GM12878 (cell line): ENCODE data around the gene AKAP13. TPM values are rescaled to one million over a fixed set of nuclear protein-coding genes. Genes with fewer than 3 reads are reported as not detected.

ENCODE experiments used
- ATAC-seq: fragments of 200-7000 bp; cut with Tn5 transposase; 3 replicates; pipeline ENCODE4 v1.9.1; 2020; ENCODE audit warnings: mild to moderate bottlenecking, moderate library complexity
- BruUV-seq: library from RNA; stranded (reverse); fragments of 400-500 nt; replicated peaks from 2 replicates; lab custom pipeline; 2021; lab: Mats Ljungman, UMichigan
- CTCF ChIA-PET: fragments of 300-600 bp; sonication (Branson Sonifier 250); formaldehyde crosslinking; extraction: SDS; loops from one replicate; lab custom pipeline; 2021; ENCODE audit warnings: inconsistent platforms; lab: Yijun Ruan, JAX
- POLR2A ChIA-PET: fragments of 350-600 bp; formaldehyde crosslinking; extraction: SDS; loops from one replicate; lab custom pipeline; 2021; ENCODE audit warnings: inconsistent platforms; lab: Charles Lee
- RAD21 ChIA-PET: fragments of 300-600 bp; sonication (Branson Sonifier 250); formaldehyde crosslinking; loops from one replicate; lab custom pipeline; 2023; ENCODE audit warnings: antibody characterized with exemption; ENCODE audit not compliant: unreplicated experiment; lab: Charles Lee
- SMC1A ChIA-PET: fragments of 300-600 bp; sonication (Branson Sonifier 250); formaldehyde crosslinking; loops from one replicate; lab custom pipeline; 2023; ENCODE audit not compliant: unreplicated experiment, uncharacterized antibody; lab: Charles Lee
- DNase-seq: peaks from one replicate; pipeline ENCODE4 v3.0.0-alpha.2; 2011; ENCODE audit warnings: low read depth, low spot score
- FAIRE-seq: peaks from 3 replicates; lab custom pipeline; 2011; peaks lifted over from hg19 to GRCh38; lab: Jason Lieb, UNC
- H2AFZ ChIP-seq: 2 replicates; pipeline ENCODE4 v1.6.0; 2011; ENCODE audit warnings: low read depth, low read length, control low read depth; ENCODE audit not compliant: control insufficient read depth
- H3K27ac ChIP-seq: 2 replicates; pipeline ENCODE4 v1.5.1; 2011; ENCODE audit warnings: control low read depth; ENCODE audit not compliant: control insufficient read depth, insufficient read depth
- H3K27me3 ChIP-seq, 2 experiments: replicated peaks in 1 of 2; 2 replicates each; pipeline versions ENCODE4 v1.6.0 to v1.6.1; 2011; ENCODE audit warnings: low read length in 1 of 2; ENCODE audit not compliant: control insufficient read depth in 2 of 2, insufficient read depth in 2 of 2
- H3K36me3 ChIP-seq, 2 experiments: 2 replicates each; pipeline ENCODE4 v1.5.1; 2011; ENCODE audit warnings: low read length in 1 of 2; ENCODE audit not compliant: control insufficient read depth in 2 of 2, insufficient read depth in 2 of 2
- H3K4me1 ChIP-seq: 2 replicates; pipeline ENCODE4 v1.6.1; 2011; ENCODE audit warnings: mild to moderate bottlenecking, low read length, moderate library complexity, mixed read lengths; ENCODE audit not compliant: control insufficient read depth, insufficient read depth
- H3K4me2 ChIP-seq: 2 replicates; pipeline ENCODE4 v1.6.0; 2011; ENCODE audit warnings: control low read depth; ENCODE audit not compliant: control insufficient read depth, insufficient read depth
- H3K4me3 ChIP-seq: fragments of 200-600 bp; sonication (generic); 2 replicates; pipeline ENCODE4 v1.5.1; 2016
- H3K79me2 ChIP-seq: 2 replicates; pipeline ENCODE4 v1.6.0; 2011; ENCODE audit warnings: low read length; ENCODE audit not compliant: control insufficient read depth, insufficient read depth
- H3K9ac ChIP-seq: 2 replicates; pipeline ENCODE4 v1.8.0; 2011; ENCODE audit warnings: low read length, control low read depth, mixed read lengths; ENCODE audit not compliant: control insufficient read depth, insufficient read depth
- H3K9me3 ChIP-seq: replicated peaks from 3 replicates; pipeline ENCODE4 v1.5.1; 2011; ENCODE audit warnings: mild to moderate bottlenecking, low read length; ENCODE audit not compliant: control insufficient read depth, insufficient read depth
- H4K20me1 ChIP-seq: 2 replicates; pipeline ENCODE4 v1.6.0; 2011; ENCODE audit not compliant: control insufficient read depth, insufficient read depth
- BCL11A ChIP-seq: IDR thresholded peaks from 2 replicates; pipeline ENCODE4 v1.6.1; 2011; ENCODE audit warnings: low read depth, low read length
- BHLHE40 ChIP-seq, 2 experiments: fragments of 450-650 bp in 1 of 2; IDR thresholded peaks; 2 replicates each; pipeline ENCODE4 v1.6.1; 2011 to 2017; ENCODE audit warnings: low read depth in 2 of 2, borderline replicate concordance in 1 of 2, improper control_type of control experiment in 1 of 2, low read length in 1 of 2, mild to moderate bottlenecking in 1 of 2
- CREM ChIP-seq: IDR thresholded peaks from 2 replicates; pipeline ENCODE4 v1.6.1; 2014; ENCODE audit warnings: antibody characterized with exemption, low read depth
- DPF2 ChIP-seq: fragments of 450-650 bp; IDR thresholded peaks from 2 replicates; pipeline ENCODE4 v1.6.1; 2017; ENCODE audit warnings: mild to moderate bottlenecking
- ELK1 ChIP-seq: IDR thresholded peaks from 2 replicates; pipeline ENCODE4 v1.6.1; 2012; ENCODE audit warnings: low read depth, low read length, improper control_type of control experiment
- FOXK2 ChIP-seq: fragments of 450-650 bp; IDR thresholded peaks from 2 replicates; pipeline ENCODE4 v1.6.1; 2017; ENCODE audit warnings: mild to moderate bottlenecking, moderate library complexity
- GATAD2B ChIP-seq: fragments of 450-650 bp; conservative IDR thresholded peaks from 2 replicates; pipeline ENCODE4 v1.6.1; 2017; ENCODE audit warnings: low read depth, mild to moderate bottlenecking, moderate library complexity
- MTA3 ChIP-seq: IDR thresholded peaks from 2 replicates; pipeline ENCODE4 v1.6.1; 2012; ENCODE audit warnings: low read length, inconsistent platforms, borderline replicate concordance
- NRF1 ChIP-seq: conservative IDR thresholded peaks from 2 replicates; pipeline ENCODE4 v1.6.1; 2011; ENCODE audit warnings: mild to moderate bottlenecking, low read depth, low read length, improper control_type of control experiment
- PML ChIP-seq: IDR thresholded peaks from 2 replicates; pipeline ENCODE4 v1.6.1; 2012; ENCODE audit warnings: low read length, inconsistent platforms
- POLR2AphosphoS2 ChIP-seq: IDR thresholded peaks from 2 replicates; pipeline ENCODE4 v1.6.1; 2011; ENCODE audit warnings: low read depth, mild to moderate bottlenecking, low read length, improper control_type of control experiment, moderate library complexity
- POLR2AphosphoS5 ChIP-seq: IDR thresholded peaks from 2 replicates; pipeline ENCODE4 v1.6.1; 2011; ENCODE audit warnings: mild to moderate bottlenecking, low read length, inconsistent platforms
- RUNX3 ChIP-seq: IDR thresholded peaks from 2 replicates; pipeline ENCODE4 v1.6.1; 2012; ENCODE audit warnings: low read length, inconsistent platforms
- SIX5 ChIP-seq: IDR thresholded peaks from 2 replicates; pipeline ENCODE4 v1.6.1; 2011; ENCODE audit warnings: mild to moderate bottlenecking, low read depth, low read length, moderate library complexity; ENCODE audit not compliant: severe bottlenecking
- SMAD5 ChIP-seq: IDR thresholded peaks from 2 replicates; pipeline ENCODE4 v1.6.1; 2016; ENCODE audit warnings: antibody characterized with exemption, low read depth
- TARDBP ChIP-seq: IDR thresholded peaks from 2 replicates; pipeline ENCODE4 v1.6.1; 2016; ENCODE audit warnings: borderline replicate concordance
- USF1 ChIP-seq: IDR thresholded peaks from 2 replicates; pipeline ENCODE4 v1.6.1; 2011; ENCODE audit warnings: borderline replicate concordance, low read depth, mild to moderate bottlenecking, moderate library complexity, mixed read lengths, low read length; ENCODE audit not compliant: insufficient read depth; ENCODE audit errors: extremely low read length
- WRNIP1 ChIP-seq: IDR thresholded peaks from 2 replicates; pipeline ENCODE4 v1.6.1; 2011; ENCODE audit warnings: low read depth, low read length, improper control_type of control experiment, borderline replicate concordance
- ZNF217 ChIP-seq: fragments of 450-650 bp; IDR thresholded peaks from 2 replicates; pipeline ENCODE4 v1.6.1; 2017; ENCODE audit warnings: antibody characterized with exemption, mild to moderate bottlenecking
- ZNF24 ChIP-seq: fragments of 450-650 bp; IDR thresholded peaks from 2 replicates; pipeline ENCODE4 v1.6.1; 2017; ENCODE audit warnings: antibody characterized with exemption, mild to moderate bottlenecking
- ZSCAN29 ChIP-seq: fragments of 450-650 bp; IDR thresholded peaks from 2 replicates; pipeline ENCODE4 v1.6.1; 2017; ENCODE audit warnings: mild to moderate bottlenecking, moderate library complexity
- WGBS: methylation state at CpG from one replicate; pipeline ENCODE4 v1.1.6; 2016; ENCODE audit warnings: low lambda C conversion rate; ENCODE audit not compliant: insufficient replicate concordance, insufficient coverage; ENCODE audit errors: missing lambda C conversion rate; 5-methylcytosine and 5-hydroxymethylcytosine counted together
- in situ Hi-C: fragments of 300-500 bp; cut with MboI; formaldehyde crosslinking; loops from 9 replicates; pipeline ENCODE4 v1.14.3; 2018; ENCODE audit warnings: mixed read lengths
- intact Hi-C: fragments of 100-400 bp; cut with micrococcal nuclease; formaldehyde crosslinking; loops from one replicate; pipeline ENCODE4 v1.14.2; 2022; ENCODE audit not compliant: unreplicated experiment
- polyA plus RNA-seq, 11 experiments: library from polyadenylated mRNA; depleted of rRNA in 4 of 11; unstranded in 6 of 11; stranded (reverse) in 5 of 11; fragments of >200 nt; fragmentation: Nextera tagmentation in 4 of 11; fragmentation: Illumina TruSeq in 1 of 11; extraction: Ambion mirVana in 4 of 11; extraction: Trizol in 1 of 11; gene quantifications; 1 replicate in 1 of 11; 2 replicates in 10 of 11; pipeline versions ENCODE4 v1.2.1 to v1.2.3, GENCODE V29; 2011 to 2016; ENCODE audit warnings: inconsistent platforms in 2 of 11, missing spikeins in 2 of 11, low read depth in 1 of 11
- total RNA-seq, 4 experiments: library from RNA; depleted of rRNA in 3 of 4; stranded (reverse); fragments of >200 nt in 3 of 4; fragmentation: Illumina TruSeq in 1 of 4; extraction: Trizol in 1 of 4; gene quantifications; 2 replicates each; pipeline versions ENCODE4 v1.2.1 to v1.2.3, GENCODE V29; 2013 to 2021

AKAP13 gene
- total and polyA plus RNA-seq, 10 of the 15 experiments (the other 5 are each of a cell fraction or from before 2014, with no cell fraction given), result 14.4 to 74.9 (median 55.1) TPM

GRCh38 chr15:85475317-85475701, 94.9 kb downstream of the AKAP13 start:
- RAD21 ChIA-PET, result interaction anchor here (0.7 to 7.1 kb wide), 23 partner anchors 9 to 232 kb away, joined by 3 to 64 read pairs (median 5); partner anchors contain the start of gene AKAP13
- Histone ChIP-seq H3K4me1 (peaks cover 42% of the 10 kb centered on the region), H3K9ac (0 out of 2 replicates have a peak overlapping the region, but pooled peaks have one; percentile 57), H4K20me1 (no peaks in the 10 kb centered on the region), H3K9me3 (no peaks in the 10 kb centered on the region; the same call in 2 of the 3 replicates), H3K79me2 (peaks cover 77% of the 10 kb centered on the region), H3K4me2 (peak overlapping the region; percentile 99), H3K27me3 (no peaks in the 10 kb centered on the region), H3K27ac (peak overlapping the region; percentile 90), H3K36me3 (no peaks in the 10 kb centered on the region; a peak in 1 of 4 replicates), H3K4me3 (peak overlapping the region; percentile 39; the same call in 1 of the 2 replicates), H2AFZ (no peak overlapping the region)
- in situ Hi-C loops, result no loop called here
- intact Hi-C loops, result loop anchor here (2.0 to 5.0 kb wide), 2 partner anchors 25 to 63 kb away; no protein-coding TSS in a partner anchor
- SMC1A ChIA-PET, result interaction anchor here (0.6 to 4.0 kb wide), 29 partner anchors 11 to 230 kb away, joined by 3 to 33 read pairs (median 4); partner anchors contain the start of gene AKAP13
- DNase-seq, result peak; percentile 85
- POLR2A ChIA-PET, result interaction anchor here (0.5 to 2.4 kb wide), 9 partner anchors 13 to 163 kb away, joined by 3 to 14 read pairs (median 4); no protein-coding TSS in a partner anchor
- BruUV-seq, result no TSS peak
- FAIRE-seq, result peak; percentile 56
- CTCF ChIA-PET, result interaction anchor here (0.6 to 3.7 kb wide), 14 partner anchors 9 to 365 kb away, joined by 3 to 44 read pairs (median 4); no protein-coding TSS in a partner anchor
- 0% methylated on average over 1 of the region's 1 CpG for WGBS
- ATAC-seq, result peak; percentile 89
- TF ChIP-seq MTA3 (no peak), ZNF217 (peak; percentile 58; the same call in 1 of the 2 replicates), CREM (no peak), FOXK2 (no peak), ZNF24 (0 out of 2 replicates have a peak, but pooled peaks have one; percentile 25), DPF2 (peak; percentile 68; the same call in 1 of the 2 replicates), SIX5 (no peak), BCL11A (peak; percentile 2; the same call in 1 of the 2 replicates), USF1 (no peak), ZSCAN29 (no peak), BHLHE40 (IDR thresholded peaks at IDR 0.05; ENCODE audit: borderline replicate concordance in 1 of 2, low read depth in 2 of 2, low read length in 1 of 2) (peak in 1 of 2 experiments; percentile 10; a peak in 1 of 4 replicates), GATAD2B (peak; percentile 57), TARDBP (no peak), ELK1 (no peak), RUNX3 (peak; percentile 96), WRNIP1 (no peak), NRF1 (no peak), POLR2AphosphoS5 (no peak), SMAD5 (no peak), POLR2AphosphoS2 (no peak), PML (no peak)
